ENCODE results near the gene FBN1.

- TF ChIP-seq POLR2A (IDR thresholded peaks at IDR 0.05) (no peak), POLR2AphosphoS5 (IDR thresholded peaks at IDR 0.05) (no peak), EP300 (IDR thresholded peaks at IDR 0.05) (no peak)
- TF ChIP-seq, protein P1, sequence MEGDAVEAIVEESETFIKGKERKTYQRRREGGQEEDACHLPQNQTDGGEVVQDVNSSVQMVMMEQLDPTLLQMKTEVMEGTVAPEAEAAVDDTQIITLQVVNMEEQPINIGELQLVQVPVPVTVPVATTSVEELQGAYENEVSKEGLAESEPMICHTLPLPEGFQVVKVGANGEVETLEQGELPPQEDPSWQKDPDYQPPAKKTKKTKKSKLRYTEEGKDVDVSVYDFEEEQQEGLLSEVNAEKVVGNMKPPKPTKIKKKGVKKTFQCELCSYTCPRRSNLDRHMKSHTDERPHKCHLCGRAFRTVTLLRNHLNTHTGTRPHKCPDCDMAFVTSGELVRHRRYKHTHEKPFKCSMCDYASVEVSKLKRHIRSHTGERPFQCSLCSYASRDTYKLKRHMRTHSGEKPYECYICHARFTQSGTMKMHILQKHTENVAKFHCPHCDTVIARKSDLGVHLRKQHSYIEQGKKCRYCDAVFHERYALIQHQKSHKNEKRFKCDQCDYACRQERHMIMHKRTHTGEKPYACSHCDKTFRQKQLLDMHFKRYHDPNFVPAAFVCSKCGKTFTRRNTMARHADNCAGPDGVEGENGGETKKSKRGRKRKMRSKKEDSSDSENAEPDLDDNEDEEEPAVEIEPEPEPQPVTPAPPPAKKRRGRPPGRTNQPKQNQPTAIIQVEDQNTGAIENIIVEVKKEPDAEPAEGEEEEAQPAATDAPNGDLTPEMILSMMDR (IDR thresholded peaks at IDR 0.05), result no peak
These were observed 218.0 kb downstream of the FBN1 start for GRCh38 chr15:48427479-48427878.
